HG02642 (cell line): ENCODE data around the gene CMTM6.
"Not testable (repeated sequence)": the region's sequence is repeated elsewhere in the genome, so short reads cannot be mapped to it uniquely, and the experiment has no call there.

Experiments used
- ATAC-seq: cut with Tn5 transposase; IDR thresholded peaks from one replicate; pipeline ENCODE4 v1.9.1; 2021; ENCODE audit warnings: mild to moderate bottlenecking; ENCODE audit not compliant: unreplicated experiment, poor library complexity

CMTM6 gene, protein sequence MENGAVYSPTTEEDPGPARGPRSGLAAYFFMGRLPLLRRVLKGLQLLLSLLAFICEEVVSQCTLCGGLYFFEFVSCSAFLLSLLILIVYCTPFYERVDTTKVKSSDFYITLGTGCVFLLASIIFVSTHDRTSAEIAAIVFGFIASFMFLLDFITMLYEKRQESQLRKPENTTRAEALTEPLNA

GRCh38 chr3:32502118-32502945 is at the start of gene CMTM6:
Gene CMTM6, minus strand, starts transcription at chr3:32502852. Its CDS starts 107 bp downstream, at chr3:32502745.
- peak; percentile 89 for ATAC-seq

DNA sequence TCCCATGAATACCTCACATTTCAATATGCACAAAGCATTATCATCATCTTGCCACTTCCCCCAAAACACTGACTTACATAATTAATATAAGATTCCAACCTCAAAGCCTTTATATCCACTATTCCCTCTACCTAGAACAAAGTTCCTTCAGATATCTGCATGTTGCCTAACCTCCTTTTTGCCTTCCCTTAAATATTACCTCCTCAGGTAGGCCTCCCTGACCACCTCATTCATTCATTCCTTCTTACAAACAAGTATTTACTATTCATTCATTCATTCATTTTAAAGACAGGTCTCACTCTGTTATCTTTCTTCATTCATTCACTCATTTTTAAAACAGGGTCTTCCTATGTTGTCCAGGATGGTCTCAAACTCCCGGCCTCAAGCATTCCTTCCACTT is 49.4 kb upstream of the CMTM6 start:
- ATAC-seq = no peak

GRCh38 chr3:32551496-32551895 is 48.8 kb upstream of the CMTM6 start:
- ATAC-seq = no peak

- no peak for ATAC-seq
Observed at GRCh38 chr3:32551087-32551486, 48.4 kb upstream of the CMTM6 start.

DNA sequence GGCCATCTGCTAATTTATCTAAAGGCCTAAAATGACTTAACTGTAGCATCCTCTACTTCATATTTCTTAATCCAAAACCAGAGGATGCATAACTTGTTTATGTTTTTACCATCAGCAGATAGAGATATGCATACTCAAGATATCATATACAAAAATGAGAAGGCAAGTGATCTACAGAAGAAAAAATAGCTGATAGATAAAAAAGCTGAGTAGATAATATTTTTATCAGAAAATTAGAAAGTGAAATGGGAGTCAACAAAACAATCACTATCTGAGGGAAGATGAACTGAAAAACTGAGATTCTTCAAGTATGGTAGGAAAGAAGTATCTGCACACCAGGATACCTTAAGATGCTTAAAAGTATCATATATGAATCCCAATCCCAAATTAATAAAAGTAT is 42.7 kb upstream of the CMTM6 start:
- no peak for ATAC-seq

DNA sequence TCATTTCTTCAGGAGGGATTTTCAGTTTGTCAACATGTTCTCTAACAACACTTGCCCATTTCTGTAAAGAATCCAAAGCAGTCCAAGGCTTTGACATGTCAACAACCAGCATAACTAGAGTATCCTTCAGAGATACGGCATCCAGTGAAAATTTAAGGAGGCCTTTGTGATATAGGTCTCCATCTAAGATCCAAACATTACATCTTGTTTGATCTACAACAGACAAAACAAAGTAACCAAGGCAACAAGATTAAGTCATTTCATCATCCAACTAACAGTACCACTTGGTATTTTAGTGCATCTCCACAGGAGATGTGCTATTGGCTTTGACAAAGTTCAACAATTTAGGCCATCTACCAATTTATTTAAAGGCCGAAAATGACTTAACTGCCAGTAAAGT is 42.2 kb upstream of the CMTM6 start:
- ATAC-seq = no peak

DNA sequence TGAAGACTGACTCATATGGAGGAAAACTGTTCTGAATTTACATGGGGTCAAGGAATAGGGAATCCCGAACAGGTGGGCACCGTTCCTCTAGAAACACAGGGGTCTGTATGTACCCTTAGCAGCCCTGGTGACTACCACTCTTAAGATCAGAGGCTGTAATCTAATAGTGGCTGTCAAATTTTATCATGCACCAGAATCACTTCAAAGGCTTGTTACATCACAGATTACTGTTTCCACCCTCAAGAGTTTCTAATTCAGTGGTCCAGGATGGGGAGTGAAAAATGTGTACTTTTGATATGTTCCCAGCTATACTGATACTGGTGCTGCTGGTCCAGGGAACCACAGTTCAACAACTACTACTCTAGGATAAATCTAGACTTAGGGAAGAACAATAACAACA is 40.2 kb upstream of the CMTM6 start:
- ATAC-seq = no peak

DNA sequence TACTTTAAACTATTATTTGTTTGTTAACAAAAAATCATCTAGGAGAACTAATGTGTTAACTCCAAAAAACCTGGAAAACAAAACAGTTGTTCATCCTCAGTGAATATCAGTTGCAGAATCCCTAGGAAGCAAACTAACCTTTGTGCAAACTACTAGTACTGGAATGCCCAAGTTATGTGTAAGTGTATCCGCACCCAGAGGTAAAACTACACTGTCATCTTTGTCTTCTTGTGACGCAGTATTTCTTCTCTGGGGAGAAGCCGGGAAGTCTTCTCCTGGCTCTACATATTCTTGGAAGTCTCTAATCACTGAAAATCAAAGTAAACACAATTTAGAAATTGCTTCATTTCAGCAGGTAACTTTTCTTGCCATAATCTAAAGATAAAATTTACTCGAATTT is 38.2 kb upstream of the CMTM6 start:
- ATAC-seq = no peak

GRCh38 chr3:32532434-32532833 is 29.8 kb upstream of the CMTM6 start:
- no peak for ATAC-seq

- peak; percentile 60 for ATAC-seq
Observed at GRCh38 chr3:32531010-32531647, 28.5 kb upstream of the CMTM6 start.

DNA sequence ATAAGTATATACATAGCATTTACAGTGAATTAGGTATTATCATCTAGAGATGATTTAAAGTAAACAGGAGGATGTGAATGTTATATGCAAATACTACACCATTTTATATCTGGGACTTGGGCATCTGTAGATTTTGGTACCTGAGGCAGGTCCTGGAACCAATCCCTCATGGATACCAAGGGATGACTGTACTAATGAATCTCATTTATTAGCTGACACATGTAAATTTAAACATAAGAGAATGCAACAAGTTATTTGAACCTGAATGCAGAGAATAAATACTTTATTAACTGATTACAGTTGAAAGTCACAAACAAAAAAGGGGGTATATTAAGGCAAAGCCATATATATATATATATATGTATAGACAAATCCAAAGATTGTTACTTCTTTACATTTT is 23.1 kb upstream of the CMTM6 start:
- ATAC-seq = no peak

- no peak for ATAC-seq
Observed at GRCh38 chr3:32522682-32523081, 20.0 kb upstream of the CMTM6 start.

- ATAC-seq = not testable (repeated sequence)
Observed at GRCh38 chr3:32518921-32519320, 16.3 kb upstream of the CMTM6 start.

DNA sequence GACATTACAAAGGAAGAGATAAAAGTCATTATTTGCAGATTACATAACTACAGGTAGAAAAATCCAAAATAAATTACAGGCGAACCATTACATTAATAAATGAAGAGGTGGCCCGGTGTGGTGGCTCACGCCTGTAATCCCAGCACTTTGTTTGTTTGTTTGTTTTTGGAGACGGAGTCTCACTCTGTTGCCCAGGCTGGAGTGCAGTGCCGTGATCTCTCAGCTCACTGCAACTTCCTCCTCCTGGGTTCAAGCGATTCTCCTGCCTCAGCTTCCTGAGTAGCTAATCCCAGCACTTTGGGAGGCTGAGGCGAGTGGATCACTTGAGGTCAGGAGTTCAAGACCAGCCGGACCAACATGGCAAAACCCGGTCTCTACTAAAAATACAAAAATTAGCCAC is 14.1 kb upstream of the CMTM6 start:
- ATAC-seq = peak; percentile 16

- ATAC-seq = no peak
Observed at GRCh38 chr3:32511005-32511404, 8.4 kb upstream of the CMTM6 start.

DNA sequence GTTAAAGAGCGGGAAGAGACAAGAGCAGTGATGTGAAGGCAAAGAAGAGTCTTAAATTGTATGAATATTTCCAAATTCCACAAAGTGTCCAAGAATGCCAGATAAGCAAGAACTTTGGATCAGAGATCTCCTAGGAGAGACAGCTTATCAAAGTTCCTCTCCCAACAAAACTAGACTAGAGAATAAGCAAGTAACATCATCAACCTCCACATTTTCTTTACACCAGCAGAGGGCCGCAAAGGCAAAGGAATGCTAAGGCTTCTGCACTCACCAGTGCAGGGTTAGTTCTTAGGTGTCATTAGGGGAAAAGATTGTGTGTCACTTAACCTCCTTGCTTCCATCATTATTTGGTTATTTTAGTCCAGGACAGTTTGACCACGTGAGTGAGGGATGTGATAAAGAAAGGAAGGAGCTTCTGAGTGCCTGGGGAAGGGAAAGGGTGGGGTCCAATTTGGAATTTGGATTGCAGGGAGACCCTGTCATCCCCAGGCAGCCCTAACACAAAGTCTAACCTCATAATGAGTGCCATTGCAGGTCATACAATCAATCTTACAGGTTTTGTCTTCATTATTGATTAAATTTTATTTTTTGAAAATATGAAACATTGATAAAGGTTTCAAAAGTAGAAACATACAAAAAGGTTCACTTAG is 7.5 kb upstream of the CMTM6 start:
- peak; percentile 84 for ATAC-seq

- no peak for ATAC-seq
Observed at GRCh38 chr3:32508711-32509110, 6.1 kb upstream of the CMTM6 start.

GRCh38 chr3:32506466-32506865 is 3.8 kb upstream of the CMTM6 start:
- ATAC-seq = no peak

GRCh38 chr3:32502946-32503286 is 264 bp upstream of the CMTM6 start:
- ATAC-seq = peak; percentile 6

DNA sequence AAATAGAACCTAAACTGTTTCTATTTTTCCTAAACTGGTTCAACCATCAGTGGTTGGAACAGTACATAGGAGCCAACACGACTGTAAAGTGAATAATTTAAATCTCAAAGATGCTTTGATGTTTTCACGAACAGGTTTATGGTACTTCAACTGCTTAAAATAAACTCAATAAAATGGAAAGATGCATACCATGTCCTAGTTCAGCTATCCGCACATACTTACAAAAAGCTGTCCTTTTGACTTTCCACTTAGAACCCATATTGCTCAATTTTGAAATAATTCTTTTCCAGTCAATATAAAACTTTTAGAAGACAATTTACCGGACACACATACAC is 902 bp downstream of the CMTM6 start:
- ATAC-seq = no peak
